HT1080 (cell line): Measurements from ENCODE around the gene FAM117B. TPM values are rescaled to one million over a fixed set of nuclear protein-coding genes. Genes with fewer than 3 reads are reported as not detected.
"Not testable (repeated sequence)": the region's sequence is repeated elsewhere in the genome, so short reads cannot be mapped to it uniquely, and the experiment has no call there.

Source experiments
- DNase-seq: peaks from one replicate; pipeline ENCODE4 v3.0.0-alpha.2; 2015; ENCODE audit warnings: low read depth
- total RNA-seq: library from RNA; depleted of rRNA; stranded (reverse); fragments of >200 nt; shearing (Covaris generic); gene quantifications from 2 replicates; pipeline ENCODE4 v1.2.3, GENCODE V29; 2014

Gene FAM117B
- total RNA-seq, 1 experiment from 2014 or later = 1.2 TPM

DNA sequence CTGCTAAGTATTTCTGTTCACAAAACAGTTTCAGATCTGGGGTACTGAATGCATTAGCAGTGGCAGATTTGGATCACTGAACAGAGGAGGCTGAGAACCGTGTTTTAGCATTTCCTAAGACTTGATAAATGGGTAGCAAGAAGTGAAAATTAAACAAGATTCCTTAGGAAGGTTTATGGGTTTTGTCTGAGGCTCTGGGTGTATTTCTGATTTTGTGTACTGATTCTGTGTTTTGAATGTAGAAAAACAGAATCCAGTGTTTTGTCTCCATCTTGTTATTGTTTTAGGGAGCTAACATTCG, 1.4 kb downstream of the FAM117B start:
- no peak for DNase-seq

DNA sequence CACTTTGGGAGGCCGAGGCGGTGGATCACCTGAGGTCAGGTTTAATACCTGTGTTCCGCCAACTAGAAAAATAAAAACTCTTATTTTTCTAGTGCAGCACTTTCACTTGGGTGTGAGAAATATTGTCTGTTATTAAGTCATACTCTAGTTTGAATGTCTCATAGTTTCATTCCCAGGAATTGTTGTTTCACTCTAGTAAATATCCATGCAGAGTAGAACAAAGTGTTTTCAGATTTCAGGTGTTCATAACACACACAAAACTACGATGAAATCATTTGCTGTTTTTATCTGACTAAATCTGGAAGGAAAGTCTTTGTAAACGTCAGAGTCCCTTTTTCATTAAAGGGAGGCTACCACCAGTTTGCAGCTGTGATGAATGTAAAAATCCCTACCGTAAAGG, 4.0 kb downstream of the FAM117B start:
- DNase-seq = no peak

DNA sequence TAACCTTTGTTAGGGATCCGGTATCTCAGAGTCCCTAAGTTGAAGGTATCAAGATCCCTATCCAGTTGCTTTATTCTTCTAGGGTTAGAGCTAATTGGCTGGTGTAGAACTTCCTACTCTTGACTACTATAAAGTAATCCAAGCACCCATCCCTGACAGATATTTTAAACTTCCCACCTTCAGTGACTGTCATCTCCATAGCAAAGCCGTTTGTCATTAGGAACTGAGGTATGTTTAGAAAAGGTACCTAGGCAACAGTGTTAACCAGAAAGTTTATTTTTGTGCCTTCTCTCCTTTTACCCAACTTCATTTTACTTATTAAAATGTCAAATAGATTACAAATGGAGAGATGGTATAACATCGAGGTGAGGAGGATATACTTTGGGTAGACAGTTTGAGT, 4.5 kb downstream of the FAM117B start:
- DNase-seq = no peak

DNA sequence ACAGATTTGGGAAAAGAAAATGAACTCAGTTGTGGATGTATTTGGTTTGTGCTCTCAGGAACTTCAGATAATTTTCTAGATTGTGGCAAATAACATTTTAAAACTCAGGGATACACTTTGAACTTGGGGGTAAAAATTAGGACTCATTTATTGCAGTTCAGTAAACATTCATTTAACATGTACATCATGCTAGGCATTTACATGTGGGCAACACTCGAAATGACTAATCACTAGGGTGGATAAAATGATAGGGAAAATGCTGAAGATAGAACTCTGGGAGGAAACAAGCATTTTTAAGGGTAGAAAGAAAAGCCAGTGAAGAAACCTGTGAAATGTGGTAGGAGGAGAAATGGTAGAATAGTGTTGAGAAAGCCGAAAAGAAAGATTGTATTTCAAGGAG, 7.8 kb downstream of the FAM117B start:
- no peak for DNase-seq

DNA sequence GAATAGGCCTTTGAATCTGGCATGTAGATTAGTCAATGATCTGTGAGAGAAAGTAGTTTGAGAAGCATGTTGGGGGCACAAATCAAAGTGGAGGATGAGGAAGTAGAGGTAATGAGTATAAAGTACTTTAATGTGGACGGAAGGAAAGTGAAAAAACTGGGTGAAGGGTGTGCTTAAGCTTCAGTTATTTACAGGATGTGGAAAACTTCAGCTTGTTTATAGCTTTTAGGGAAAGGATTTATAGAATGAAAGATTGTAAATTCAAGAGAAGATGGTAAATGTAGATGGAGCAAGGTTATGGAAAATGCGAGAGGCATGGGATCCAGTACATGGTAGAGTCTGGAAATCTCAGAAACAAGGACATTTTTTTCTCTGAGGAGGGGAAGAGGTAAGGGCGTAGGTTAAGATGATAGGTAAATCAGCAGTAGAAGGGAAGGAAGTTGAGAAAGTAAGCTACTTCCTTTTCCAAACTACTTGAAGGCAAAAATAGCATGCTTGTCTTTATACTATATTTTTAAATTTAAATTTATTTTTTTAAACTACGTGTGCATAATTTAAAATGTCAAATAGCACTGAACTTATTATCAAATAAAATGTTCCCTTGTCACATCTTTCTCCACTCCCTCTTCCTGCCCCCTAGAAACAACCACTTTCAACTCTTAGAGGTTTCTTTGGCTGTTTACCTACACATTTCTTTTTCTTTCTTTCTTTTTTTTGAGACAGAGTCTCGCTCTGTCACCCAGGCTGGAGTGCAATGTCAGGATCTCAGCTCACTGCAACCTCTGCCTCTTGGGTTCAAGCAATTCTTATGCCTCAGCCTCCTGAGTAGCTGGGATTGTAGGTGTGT, 8.5 kb downstream of the FAM117B start:
- no peak for DNase-seq

DNA sequence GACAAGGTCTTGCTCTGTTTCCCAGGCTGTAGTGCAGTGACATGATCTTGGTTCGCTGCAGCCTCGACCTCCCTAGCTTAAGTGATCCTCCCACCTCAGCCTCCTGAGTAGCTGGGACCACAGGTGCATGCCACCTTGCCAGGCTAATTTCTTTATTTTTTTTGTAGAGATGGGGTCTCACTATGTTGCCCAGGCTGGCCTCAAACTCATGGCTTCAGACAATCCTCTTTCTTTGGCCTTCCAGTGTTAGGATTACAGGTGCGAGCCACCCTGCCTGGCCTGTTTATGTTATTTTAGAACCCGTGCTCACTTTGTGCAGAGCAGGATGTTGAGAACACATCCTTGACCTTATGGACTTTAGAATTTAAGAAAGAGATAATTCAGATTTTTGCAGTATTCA, 17.4 kb downstream of the FAM117B start:
- DNase-seq = no peak

DNA sequence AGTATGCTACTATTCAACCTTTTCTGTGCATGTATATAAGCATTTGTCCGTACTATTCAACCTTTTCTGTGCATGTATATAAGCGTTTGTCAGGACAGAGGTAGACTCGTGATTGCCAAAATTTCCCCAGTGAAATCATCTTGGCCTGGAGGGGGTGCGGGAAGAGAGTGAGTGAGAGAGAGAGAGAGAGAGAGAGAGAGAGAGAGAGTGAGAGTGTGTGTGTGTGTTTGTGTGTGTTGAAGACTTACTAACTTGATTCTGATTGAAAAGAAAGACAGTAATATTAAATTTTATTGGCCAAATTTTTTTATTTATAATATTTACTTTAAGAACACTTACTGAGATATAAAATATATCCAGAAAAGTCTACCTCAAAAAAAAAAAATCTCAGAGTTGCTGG, 19.1 kb downstream of the FAM117B start:
- no peak for DNase-seq

DNA sequence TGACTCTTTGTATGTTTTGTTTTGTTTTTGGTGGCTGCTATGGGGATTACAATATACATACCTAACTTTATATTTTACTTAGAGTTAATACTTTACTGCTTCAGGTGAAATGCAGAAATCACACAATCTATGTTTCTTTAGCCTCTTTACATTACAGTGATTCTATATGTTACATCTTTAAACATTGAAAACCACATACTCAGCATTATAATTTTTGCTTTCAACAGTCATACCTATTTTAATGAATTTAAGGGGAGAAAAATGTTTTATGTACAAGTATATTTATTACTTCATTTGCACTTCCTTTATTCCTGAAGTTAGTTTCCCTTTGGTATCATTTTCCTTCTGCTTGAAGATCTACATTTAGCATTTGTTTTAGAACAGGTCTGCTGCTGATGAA, 23.1 kb downstream of the FAM117B start:
- no peak for DNase-seq

DNA sequence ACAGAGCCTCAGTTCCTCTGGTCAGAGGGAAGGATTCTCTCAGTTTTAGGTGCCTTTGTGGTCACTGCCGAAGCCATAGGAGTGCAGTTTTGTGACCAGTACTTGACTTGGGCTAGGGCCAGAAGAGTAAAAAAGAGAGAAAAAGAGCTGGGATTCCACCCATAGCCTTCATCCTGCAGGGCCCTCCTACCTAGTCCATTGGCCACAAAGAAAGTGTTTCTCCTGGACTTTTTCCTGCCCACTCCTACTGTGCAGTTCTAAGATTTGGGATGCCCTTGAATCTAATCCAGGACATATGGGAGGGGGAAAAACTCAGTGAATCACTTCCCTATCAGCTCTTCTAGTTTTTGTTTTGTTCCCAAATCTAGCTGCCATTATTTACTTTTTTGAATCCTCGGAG, 26.0 kb downstream of the FAM117B start:
- no peak for DNase-seq

DNA sequence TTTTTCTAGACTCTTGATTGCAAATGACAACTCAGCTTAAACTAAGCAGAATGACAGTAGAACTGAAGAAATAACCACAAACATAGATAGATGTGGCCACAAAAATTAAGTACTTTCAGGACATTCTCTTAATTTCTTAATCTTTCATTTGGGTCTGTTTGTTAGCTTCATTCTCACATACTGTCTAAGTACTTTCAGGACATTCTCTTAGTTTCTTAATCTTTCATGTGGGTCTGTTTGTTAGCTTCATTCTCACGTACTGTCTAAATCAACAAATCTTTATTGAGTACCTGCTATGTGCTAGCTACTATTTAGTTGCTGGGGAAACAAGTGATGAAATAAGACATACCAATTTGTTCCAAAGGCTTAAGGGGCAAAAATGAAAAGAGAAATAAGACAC, 35.1 kb downstream of the FAM117B start:
- no peak for DNase-seq

DNA sequence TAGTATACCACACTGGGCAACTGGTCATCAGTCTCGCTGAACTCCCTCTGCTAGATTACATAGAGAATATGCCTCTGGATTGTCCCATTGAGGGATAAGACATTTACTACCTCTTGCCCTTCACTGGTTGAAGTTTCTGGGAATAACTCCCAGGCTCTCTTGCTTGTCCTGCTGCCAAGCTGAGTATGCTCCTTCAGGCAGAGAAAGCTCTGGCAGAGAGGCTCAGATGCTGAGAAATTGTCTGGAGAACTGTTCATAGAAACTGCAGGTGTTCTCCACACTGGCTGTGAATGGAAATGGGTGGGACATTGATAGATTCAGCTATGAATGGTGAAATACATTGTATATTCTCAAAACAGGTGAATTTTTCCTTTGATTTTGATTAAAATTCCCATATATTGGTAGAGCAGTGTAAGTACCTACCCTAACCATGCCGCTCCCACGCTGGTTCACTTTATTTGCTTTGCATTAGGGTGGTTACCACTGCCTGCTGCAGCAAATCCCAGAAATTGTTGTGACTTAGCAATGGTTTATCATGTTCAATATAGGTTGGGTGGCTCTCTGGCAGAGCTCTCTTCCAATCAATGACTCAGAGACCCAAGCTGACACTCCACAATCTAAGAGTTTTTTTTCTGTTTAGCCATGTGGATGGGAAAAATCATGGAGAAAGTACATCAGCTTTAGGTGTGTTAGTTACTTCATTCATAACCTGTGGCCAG, 36.7 kb downstream of the FAM117B start:
- DNase-seq = no peak

DNA sequence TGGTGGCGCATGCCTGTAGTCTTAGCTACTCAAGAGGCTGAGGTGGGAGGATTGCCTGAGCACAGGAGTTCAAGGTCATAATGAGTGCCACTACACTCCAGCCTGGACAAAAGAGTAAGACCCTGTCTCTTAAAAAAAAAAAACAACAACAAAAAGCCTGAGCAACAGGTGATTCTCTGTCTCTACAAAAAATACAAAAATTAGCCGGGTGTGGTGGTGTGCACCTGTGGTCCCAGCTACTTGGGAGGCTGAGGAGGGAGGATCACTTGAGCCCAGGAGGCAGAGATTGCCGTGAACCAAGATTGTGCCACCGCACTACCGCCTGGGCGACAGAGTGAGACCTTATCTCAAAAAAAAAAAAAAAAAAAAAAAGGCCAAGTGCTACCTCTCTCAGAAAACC, 40.3 kb downstream of the FAM117B start:
- DNase-seq = not testable (repeated sequence)

DNA sequence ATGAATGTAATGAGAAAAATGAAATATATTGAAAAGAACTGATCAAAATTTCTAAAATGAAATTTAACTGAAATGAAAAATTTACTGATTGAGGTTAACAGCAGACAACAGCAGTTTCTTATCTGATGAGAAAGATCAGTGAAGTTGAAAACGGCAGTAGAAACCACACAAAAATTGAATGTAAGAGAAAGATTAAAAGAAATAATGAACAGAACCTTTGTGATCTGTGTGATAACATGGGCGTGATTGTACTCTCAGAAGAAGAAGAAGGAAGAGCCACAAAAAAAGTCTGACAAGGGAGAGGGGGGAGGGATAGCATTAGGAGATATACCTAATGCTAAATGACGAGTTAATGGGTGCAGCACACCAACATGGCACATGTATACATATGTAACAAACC, 45.2 kb downstream of the FAM117B start:
- DNase-seq = no peak

DNA sequence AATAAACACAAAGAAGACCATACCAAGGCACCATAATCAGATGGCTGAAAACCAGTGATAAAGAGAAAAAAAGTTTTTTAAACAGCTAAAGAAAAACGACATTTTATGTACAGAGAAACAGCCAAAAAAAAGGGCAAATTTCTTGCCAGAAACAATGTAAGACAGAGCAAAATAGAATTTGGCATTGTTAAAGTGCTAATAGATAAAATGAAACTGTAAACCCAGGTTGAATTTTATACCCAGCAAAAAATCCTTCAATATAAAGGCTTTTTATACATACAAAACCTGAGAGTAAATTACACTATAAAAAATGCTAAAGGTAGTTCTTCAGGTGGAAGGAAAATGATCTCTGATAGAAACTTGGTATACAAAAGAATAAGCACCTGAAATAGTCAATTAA, 45.7 kb downstream of the FAM117B start:
- no peak for DNase-seq

DNA sequence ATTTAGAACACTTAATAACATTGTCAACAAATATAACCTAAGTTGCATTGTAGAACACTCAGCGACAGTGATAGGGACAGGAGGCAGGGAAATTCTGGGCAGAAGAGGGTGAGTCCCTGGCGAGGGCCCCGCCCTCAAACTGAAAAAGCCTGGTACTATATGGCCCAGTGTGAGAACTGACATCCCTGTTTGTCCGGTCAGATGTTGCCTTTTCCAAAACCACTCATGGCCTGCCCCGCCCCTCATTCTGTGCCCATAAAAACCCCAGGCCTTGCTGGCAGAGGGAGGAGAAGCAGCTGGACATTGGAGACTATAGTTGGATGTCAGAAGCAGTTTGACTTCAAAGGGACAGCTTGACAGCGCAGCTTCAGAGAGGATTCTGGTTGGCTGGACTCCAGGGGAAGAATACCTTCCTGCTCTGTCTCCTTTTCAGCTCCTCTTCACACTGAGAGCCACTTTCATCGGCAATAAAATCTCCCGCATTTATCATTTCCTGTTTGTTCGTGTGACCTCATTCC, 47.0 kb downstream of the FAM117B start:
- DNase-seq = peak; percentile 33

DNA sequence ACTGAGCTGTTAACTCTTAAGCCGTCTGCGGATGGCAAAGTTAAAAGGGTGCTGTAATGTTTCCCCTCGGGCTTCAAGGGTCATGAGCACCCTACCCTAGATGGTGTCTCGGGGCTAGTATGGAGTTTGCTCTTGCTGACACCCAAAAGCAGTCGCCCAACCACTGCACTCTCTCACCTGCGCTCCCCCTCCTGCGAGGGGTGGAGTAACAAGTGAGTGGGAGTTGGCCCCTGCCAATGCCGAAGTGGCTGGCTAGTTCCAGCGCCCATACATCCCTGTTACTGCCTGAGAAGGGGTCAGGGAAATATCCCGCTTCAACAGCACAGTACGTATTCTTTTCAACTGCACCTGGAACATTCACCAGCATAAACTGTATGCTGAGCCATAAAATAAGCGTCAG, 47.5 kb downstream of the FAM117B start:
- DNase-seq = no peak

DNA sequence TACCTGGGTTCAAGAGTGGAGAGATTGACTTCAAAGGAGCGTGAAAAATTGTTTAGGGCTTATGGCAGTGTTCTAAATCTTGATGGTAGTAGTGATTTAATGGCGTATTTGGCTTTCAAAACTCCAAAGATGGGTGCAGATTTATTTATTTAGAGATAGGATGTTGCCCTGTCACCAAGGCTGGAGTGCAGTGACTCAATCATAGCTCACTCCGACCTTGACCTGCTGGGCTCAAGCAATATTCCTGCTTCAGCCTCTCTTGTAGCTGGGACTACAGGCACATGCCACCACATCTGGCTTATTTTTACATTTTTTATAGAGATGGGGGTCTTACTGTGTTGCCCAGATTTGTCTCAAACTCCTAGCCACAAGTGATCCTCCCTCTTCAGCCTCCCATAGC, 52.5 kb downstream of the FAM117B start:
- DNase-seq = peak; percentile 64

DNA sequence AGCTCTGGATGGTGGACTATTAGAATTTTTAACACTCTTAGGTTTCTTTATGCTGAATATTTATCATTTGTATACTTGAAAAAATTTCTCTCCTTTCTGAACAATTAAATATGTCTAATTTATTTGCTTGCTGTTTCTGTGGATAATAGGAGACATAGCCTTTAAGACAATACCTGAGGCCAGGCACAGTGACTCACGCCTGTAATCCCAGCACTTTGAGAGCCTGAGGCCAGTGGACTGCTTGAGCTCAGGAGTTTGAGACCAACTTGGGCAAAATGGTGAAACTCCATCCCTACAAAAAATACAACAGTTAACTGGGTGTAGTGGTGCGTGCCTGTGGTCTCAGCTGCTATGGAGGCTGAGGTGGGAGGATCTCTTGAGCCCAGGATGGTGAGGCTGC, 54.7 kb downstream of the FAM117B start:
- DNase-seq = no peak

DNA sequence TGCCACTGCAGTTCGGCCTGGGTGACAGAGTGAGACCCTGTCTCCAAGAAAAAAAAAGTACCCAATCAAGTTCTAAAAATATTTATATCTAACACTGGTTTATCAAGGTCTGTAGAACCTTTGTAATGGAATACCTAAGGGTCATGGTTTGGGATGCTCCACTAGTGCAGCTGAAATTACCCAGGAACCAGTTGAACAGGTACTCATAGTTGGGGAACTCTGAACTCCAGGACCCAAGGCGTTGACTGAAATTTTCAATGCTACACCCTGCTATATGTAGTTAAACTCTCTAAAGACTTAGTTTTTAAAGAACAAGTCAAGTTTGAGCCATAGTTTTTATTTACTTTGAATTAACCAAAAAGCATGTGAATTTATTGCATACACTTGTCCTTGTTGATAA, 55.1 kb downstream of the FAM117B start:
- DNase-seq = no peak

DNA sequence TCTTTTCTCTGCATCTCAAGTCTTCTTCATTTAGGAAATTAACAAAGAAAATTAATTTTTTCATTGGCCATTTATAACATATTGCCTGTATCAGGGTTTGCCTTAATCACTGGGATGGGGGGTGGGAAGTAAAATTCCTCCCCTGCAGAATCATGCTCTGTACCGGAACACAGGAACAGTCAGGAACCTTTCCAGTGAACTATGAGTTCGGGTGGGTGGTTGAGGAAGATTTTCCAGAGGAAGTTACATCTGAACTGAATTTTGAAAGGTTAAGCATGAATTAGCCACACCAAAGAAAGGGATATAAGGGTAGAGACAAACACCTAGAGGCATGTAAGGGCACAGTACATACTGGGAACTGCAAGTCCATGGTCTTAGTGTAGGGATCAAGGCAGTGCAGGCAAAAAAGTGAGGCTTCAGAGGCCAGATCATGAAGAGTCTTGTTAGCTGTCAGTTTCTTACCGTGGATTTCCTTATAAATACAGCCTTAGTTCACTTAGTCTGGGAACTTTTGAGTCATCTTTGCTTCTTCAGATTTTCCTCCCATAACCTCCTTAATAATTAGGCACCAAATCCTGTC, 55.6 kb downstream of the FAM117B start:
- no peak for DNase-seq

DNA sequence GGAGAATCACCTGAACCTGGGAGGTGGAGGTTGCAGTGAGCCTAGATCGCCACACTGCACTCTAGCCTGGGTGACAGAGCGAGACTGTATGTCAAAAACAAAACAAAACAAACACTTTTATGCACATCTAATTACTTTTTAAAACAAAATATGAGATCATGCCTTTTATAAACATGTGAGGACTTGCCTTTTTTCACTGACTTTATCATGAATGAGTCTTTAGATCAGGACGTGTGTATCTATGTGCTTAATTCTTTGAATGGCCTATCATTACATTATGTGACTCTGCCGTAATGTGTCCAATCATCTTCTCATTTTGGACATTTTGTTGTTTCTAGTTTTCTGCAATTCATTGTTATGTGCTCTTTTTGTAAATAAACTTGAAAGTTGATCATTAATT, 58.7 kb downstream of the FAM117B start:
- DNase-seq = no peak

DNA sequence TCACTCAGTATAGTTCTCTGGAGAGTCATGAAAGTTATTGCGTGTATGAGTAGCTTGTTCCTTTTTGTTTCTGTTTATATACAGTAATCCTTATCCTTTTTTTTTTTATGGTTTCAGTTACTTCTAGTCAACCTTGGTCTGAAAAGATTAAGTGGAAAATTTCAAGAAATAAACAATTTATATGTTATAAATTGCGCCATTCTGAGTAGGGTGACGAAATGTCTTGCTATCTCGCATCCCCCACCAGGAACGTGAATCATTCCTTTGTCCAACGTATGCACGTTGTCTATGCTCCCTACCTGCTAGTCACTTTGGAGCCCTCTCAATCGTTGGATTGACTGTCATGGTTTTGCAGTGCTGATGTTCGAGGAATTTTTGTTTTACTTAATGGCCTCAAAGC, 60.4 kb downstream of the FAM117B start:
- DNase-seq = no peak
